Osteoblast (primary cell): ENCODE data around the gene AIMP2. TPM values are rescaled to one million over a fixed set of nuclear protein-coding genes. Genes with fewer than 3 reads are reported as not detected.

Experiments used
- DNase-seq: peaks from one replicate; pipeline ENCODE4 v3.0.0; 2011; ENCODE audit warnings: low spot score, mixed read lengths; ENCODE audit not compliant: insufficient read length; ENCODE audit errors: missing footprints
- H2AFZ ChIP-seq: 2 replicates; pipeline ENCODE4 v1.6.0; 2011; ENCODE audit warnings: mild to moderate bottlenecking, low read length
- H3K27ac ChIP-seq: 2 replicates; pipeline ENCODE4 v1.5.1; 2011; ENCODE audit warnings: mild to moderate bottlenecking, low read depth, low read length, moderate library complexity
- H3K27me3 ChIP-seq: 2 replicates; pipeline ENCODE4 v1.6.0; 2012; ENCODE audit warnings: mild to moderate bottlenecking, control low read depth, inconsistent platforms, low read length, moderate library complexity; ENCODE audit not compliant: insufficient read depth
- H3K36me3 ChIP-seq: 2 replicates; pipeline ENCODE4 v1.5.1; 2011; ENCODE audit warnings: mild to moderate bottlenecking, low read length, control low read depth, moderate library complexity; ENCODE audit not compliant: insufficient read depth
- H3K4me1 ChIP-seq: 2 replicates; pipeline ENCODE4 v1.5.1; 2011; ENCODE audit warnings: mild to moderate bottlenecking, low read length, control low read depth, moderate library complexity; ENCODE audit not compliant: insufficient read depth
- H3K4me2 ChIP-seq: 2 replicates; pipeline ENCODE4 v1.6.0; 2011; ENCODE audit warnings: mild to moderate bottlenecking, low read length; ENCODE audit not compliant: insufficient read depth
- H3K4me3 ChIP-seq: fragments of 200-600 bp; sonication (generic); 3 replicates; pipeline ENCODE4 v1.5.1; 2012; ENCODE audit warnings: mild to moderate bottlenecking, low read length, inconsistent platforms; ENCODE audit not compliant: insufficient read depth
- H3K79me2 ChIP-seq: 2 replicates; pipeline ENCODE4 v1.6.0; 2012; ENCODE audit warnings: mild to moderate bottlenecking, low read length, control low read depth, inconsistent platforms; ENCODE audit not compliant: insufficient read depth
- H3K9me3 ChIP-seq: 2 replicates; pipeline ENCODE4 v1.5.1; 2011; ENCODE audit warnings: low read depth, low read length, control low read depth
- H4K20me1 ChIP-seq: 2 replicates; pipeline ENCODE4 v1.6.0; 2012; ENCODE audit warnings: mild to moderate bottlenecking, low read length, control low read depth; ENCODE audit not compliant: insufficient read depth
- total RNA-seq: library from RNA; depleted of rRNA; stranded (reverse); fragments of >200 nt; gene quantifications from 2 replicates; pipeline ENCODE4 v1.2.3, GENCODE V29; 2012
- TF ChIP-seq, protein P1 (sequence below): IDR thresholded peaks from 2 replicates; pipeline ENCODE4 v1.5.1; 2011; ENCODE audit warnings: mild to moderate bottlenecking, low read depth, low read length, moderate library complexity; ENCODE audit errors: extremely low read depth

Gene AIMP2
- total RNA-seq, 1 donor: 61.5 TPM

DNA sequence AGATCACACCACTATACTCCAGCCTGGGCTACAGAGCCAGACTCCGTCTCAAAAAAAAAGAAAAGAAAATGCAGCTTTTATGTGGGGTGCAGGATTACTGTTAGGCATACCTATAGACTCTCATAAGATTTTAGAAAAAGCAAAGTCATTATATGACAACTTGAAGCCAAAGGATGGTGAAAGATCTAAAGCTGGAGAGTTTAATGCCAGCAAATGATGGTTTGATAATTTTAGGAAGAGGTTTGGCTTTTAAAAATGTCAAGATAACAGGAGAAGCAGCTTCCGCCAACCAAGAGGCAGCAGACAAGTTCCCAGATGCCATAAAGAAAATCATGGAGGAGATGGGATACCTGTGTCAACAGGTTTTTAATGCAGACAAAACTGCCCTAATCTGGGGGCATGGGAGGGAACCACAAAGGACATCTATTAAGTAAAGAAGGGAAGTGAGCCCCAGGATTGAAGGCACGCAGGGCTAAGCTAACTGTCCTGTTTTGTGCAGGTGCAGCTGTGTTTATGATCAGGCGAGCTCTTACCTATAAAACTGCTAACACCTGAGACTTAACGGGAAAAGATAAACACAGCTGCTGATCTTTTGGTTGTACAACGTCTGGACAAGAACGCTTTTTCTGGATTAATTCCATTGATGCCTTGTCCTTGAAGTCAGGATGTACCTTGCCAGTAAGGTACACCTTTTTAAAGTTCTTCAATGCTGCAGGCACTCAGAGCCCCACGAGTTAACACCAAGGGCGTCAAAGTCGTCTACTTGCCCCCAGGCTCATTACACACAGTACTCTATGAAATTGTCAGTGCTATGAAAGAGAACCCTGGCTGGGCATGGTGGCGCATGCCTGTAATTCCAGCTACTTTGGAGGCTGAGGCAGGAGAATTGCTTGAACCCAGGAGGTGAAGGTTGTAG, 11.6 kb downstream of the AIMP2 start:
- TF ChIP-seq, protein P1, sequence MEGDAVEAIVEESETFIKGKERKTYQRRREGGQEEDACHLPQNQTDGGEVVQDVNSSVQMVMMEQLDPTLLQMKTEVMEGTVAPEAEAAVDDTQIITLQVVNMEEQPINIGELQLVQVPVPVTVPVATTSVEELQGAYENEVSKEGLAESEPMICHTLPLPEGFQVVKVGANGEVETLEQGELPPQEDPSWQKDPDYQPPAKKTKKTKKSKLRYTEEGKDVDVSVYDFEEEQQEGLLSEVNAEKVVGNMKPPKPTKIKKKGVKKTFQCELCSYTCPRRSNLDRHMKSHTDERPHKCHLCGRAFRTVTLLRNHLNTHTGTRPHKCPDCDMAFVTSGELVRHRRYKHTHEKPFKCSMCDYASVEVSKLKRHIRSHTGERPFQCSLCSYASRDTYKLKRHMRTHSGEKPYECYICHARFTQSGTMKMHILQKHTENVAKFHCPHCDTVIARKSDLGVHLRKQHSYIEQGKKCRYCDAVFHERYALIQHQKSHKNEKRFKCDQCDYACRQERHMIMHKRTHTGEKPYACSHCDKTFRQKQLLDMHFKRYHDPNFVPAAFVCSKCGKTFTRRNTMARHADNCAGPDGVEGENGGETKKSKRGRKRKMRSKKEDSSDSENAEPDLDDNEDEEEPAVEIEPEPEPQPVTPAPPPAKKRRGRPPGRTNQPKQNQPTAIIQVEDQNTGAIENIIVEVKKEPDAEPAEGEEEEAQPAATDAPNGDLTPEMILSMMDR: no peak
- H3K27ac ChIP-seq: no peak overlapping the region
- peaks cover 70% of the 10 kb centered on the region for H3K36me3 ChIP-seq

DNA sequence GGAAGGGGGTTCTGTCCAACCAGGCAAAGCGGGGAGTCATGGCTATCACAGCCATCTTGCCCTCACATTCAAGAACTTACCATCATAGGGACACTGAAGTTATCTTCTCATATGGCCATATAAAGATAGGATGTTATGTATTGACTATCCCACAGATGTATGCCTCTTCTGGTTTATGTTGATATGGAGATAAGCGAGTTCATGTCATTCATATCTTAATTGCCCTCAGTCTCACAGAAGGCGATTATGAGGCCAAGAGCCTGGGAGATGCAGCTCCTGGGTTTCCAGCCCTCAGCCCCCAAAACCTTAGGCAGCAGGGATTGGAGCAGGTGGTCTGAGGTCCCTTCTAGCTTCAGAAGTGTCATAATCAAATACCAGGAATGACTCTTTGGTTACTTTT, 13.6 kb downstream of the AIMP2 start:
- H3K27ac ChIP-seq: no peak overlapping the region
- no peaks in the 10 kb centered on the region for H3K4me1 ChIP-seq
- no peak overlapping the region for H3K4me2 ChIP-seq
- H3K9me3 ChIP-seq: no peaks in the 10 kb centered on the region
- H4K20me1 ChIP-seq: no peaks in the 10 kb centered on the region
- H3K4me3 ChIP-seq: no peak overlapping the region
- H2AFZ ChIP-seq: no peak overlapping the region
- TF ChIP-seq, protein P1: no peak
- H3K27me3 ChIP-seq: no peaks in the 10 kb centered on the region
- peaks cover 82% of the 10 kb centered on the region for H3K36me3 ChIP-seq
- H3K79me2 ChIP-seq: peaks cover 2% of the 10 kb centered on the region
- peak; percentile 22 for DNase-seq

More for the DNA sequence above, 11.6 kb downstream of the AIMP2 start:
- no peak overlapping the region for H3K4me2 ChIP-seq
- no peaks in the 10 kb centered on the region for H4K20me1 ChIP-seq
- peaks cover 14% of the 10 kb centered on the region for H3K4me1 ChIP-seq
- no peak overlapping the region for H3K4me3 ChIP-seq
- DNase-seq: no peak
- no peaks in the 10 kb centered on the region for H3K9me3 ChIP-seq
- H3K27me3 ChIP-seq: no peaks in the 10 kb centered on the region
- H3K79me2 ChIP-seq: peaks cover 11% of the 10 kb centered on the region
- H2AFZ ChIP-seq: no peak overlapping the region

DNA sequence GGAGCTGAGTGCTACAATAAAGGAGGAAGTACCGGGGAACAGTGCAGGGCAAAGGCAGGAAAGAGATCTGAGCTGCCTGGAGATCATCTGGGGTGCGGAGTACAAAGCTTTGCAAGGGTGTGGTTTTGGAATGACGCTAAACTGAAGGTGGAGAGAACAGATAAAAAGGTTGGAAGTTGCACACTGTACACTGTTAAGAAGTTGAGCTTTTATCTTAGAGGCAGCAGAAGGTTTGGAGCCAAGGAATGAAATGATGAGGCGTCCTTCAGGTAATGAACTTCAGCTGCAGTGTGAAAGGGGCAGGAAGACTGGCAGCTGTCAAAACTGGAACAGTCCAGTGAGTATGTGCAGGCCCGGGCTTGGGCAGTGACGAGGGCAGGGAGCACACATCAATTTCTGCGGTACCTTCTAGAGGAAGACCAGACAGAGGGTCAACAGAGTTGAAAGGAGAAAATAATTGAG, 14.9 kb downstream of the AIMP2 start:
- TF ChIP-seq, protein P1: no peak
- H3K4me3 ChIP-seq: no peak overlapping the region
- no peaks in the 10 kb centered on the region for H3K4me1 ChIP-seq
- H3K27ac ChIP-seq: no peak overlapping the region
- no peaks in the 10 kb centered on the region for H3K9me3 ChIP-seq
- H3K27me3 ChIP-seq: no peaks in the 10 kb centered on the region
- no peak overlapping the region for H2AFZ ChIP-seq
- H3K4me2 ChIP-seq: no peak overlapping the region
- no peak for DNase-seq
- no peaks in the 10 kb centered on the region for H3K79me2 ChIP-seq
- peaks cover 80% of the 10 kb centered on the region for H3K36me3 ChIP-seq
- H4K20me1 ChIP-seq: no peaks in the 10 kb centered on the region

DNA sequence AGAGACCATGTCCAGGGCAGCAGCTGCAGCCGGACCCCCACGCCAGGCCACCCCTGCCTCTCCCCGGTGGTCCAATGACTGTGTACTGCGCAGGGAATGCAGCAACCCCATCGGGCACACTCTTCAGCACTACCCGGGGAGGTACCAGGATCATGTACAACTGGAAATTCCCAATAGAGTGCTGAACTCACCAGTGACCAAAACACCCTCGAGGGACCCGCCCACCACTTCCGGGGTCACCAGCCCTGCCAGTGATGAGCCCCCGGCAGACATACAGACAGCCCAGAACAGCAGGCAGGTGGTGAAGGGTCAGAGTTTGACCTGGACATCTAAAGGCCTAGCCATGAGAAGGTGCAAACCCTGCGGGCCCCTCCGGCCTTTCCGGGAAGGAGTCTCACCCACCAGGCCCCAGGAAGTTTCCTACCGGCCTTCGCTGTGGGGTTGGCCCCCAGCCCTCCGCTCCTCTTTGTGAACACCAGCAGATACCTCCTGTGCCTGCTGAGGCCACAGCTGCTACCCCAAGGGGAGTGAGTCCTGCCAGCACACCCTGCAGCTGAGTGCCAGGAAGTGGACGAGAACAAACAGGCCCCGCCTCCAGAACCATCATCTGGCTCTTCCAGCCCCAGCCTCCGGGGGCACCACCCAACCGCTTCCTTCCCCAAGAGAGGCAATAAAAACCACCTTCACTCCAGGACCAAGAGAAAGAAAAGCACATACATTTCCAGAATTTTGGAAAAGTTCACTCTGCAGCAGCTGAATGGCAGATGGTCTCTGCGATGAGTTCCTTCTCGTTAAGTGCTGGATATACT, 17.1 kb downstream of the AIMP2 start:
- peak overlapping the region; percentile 30 for H3K27ac ChIP-seq
- no peak overlapping the region for H2AFZ ChIP-seq
- no peak overlapping the region for H3K4me2 ChIP-seq
- DNase-seq: peak; percentile 89
- no peaks in the 10 kb centered on the region for H4K20me1 ChIP-seq
- H3K4me3 ChIP-seq: no peak overlapping the region
- peaks cover 2% of the 10 kb centered on the region for H3K79me2 ChIP-seq
- TF ChIP-seq, protein P1: peak; percentile 27
- H3K4me1 ChIP-seq: no peaks in the 10 kb centered on the region
- no peaks in the 10 kb centered on the region for H3K27me3 ChIP-seq
- H3K9me3 ChIP-seq: no peaks in the 10 kb centered on the region
- H3K36me3 ChIP-seq: peaks cover 84% of the 10 kb centered on the region
